ENCODE data around the gene TCF7L2. TPM values are rescaled to one million over a fixed set of nuclear protein-coding genes. Genes with fewer than 3 reads are reported as not detected.

The TCF7L2 gene
- total RNA-seq, 1 experiment from 2014 or later, result 22.1 TPM

- H3K9me3 ChIP-seq (replicated peaks), result no peaks in the 10 kb centered on the region; the same call in 1 of the 2 replicates
- peaks cover 28% of the 10 kb centered on the region for H3K36me3 ChIP-seq
- no peak overlapping the region for H3K27ac ChIP-seq
- H3K4me1 ChIP-seq, result no peaks in the 10 kb centered on the region
- H3K27me3 ChIP-seq, result no peaks in the 10 kb centered on the region
- no peak for DNase-seq
- no peak overlapping the region for H3K4me3 ChIP-seq
Observed at GRCh38 chr10:113006656-113007342, 56.8 kb downstream of the TCF7L2 start.

DNA sequence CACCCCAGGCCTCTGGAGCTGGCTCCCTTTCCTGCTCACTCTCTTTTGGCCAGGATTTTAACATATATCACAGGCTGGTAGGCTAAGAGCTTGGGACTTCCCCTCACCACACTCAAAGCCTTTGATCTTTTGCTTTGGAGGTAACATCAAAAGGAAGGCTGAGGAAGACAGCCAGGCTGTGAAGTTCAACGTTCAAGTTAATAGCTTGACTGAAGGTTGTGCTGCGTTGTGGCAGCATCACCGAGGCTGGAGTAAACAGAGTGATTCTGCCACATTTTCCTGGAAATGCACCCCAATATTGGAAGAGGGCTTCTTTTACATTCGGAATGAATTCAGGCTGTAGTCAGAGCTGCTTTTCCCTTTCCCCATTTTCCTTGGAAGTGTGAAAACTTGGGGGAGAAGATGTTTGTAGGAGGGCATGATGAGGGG, 57.3 kb downstream of the TCF7L2 start:
- Histone ChIP-seq H3K27me3 (no peaks in the 10 kb centered on the region), H3K4me3 (no peak overlapping the region), H3K4me1 (no peaks in the 10 kb centered on the region), H3K27ac (no peak overlapping the region), H3K36me3 (peaks cover 28% of the 10 kb centered on the region), H3K9me3 (replicated peaks) (no peaks in the 10 kb centered on the region; the same call in 1 of the 2 replicates)
- no peak for DNase-seq

DNA sequence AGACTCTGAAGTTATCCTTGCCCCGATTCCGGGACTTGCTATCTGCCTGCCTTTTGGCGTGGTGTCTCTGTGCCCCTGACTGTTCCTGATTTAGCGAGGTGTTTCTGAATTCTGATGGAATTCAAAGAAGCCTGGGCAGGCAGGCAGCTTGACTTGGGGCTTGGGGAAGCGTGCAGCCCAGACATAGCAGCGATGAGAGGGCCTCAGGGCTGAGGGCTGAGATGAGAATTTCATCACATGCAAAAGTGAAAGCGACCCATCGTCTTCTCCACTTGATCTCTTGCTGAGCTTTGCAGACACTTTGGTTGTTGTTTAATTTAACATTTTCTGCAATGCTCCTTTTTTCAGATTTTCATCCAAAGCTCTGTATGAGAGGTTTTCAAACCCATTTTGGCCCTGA, 57.8 kb downstream of the TCF7L2 start:
- Histone ChIP-seq H3K27ac (no peak overlapping the region), H3K27me3 (no peaks in the 10 kb centered on the region), H3K4me3 (no peak overlapping the region), H3K9me3 (replicated peaks) (no peaks in the 10 kb centered on the region; the same call in 1 of the 2 replicates), H3K4me1 (no peaks in the 10 kb centered on the region), H3K36me3 (peaks cover 30% of the 10 kb centered on the region)
- no peak for DNase-seq

DNA sequence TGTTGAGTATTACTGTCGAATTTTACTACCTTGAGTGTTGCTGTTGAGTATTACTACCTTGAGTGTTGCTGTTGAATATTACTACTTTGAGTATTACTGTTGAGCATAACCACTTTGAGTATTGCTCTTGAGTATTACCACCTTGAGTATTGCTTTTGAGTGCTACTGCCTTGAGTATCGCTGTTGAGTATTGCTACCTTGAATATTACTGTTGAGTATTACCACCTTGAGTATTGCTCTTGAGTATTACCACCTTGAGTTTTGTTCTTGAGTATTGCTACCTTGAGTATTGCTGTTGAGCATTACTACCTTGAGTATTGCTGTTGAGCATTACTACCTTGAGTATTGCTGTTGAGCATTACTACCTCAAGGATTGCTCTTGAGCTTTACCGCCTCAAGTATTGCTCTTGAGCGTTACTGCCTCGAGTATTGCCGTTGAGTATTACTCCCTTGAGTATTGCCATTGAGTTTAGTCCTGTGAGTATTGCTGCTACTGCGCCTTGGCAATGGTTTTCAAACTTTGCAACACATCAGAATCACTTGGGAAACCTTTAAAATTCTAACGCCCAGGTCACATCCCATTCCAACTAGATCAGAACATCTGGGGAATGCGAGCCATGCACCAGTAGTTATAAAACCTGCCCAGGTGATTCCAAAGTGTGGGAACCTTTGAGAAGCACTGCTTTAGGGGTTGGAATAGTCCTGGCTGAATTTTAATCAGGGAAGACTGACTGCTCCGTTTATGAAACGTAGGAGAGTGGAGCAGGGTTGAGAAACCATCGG, 61.7 kb downstream of the TCF7L2 start:
- Histone ChIP-seq H3K4me3 (no peak overlapping the region), H3K4me1 (no peaks in the 10 kb centered on the region), H3K27me3 (no peaks in the 10 kb centered on the region), H3K36me3 (peaks cover 28% of the 10 kb centered on the region), H3K27ac (no peak overlapping the region), H3K9me3 (replicated peaks) (no peaks in the 10 kb centered on the region; the same call in 1 of the 2 replicates)
- DNase-seq, result no peak

- Histone ChIP-seq H3K4me1 (peaks cover 5% of the 10 kb centered on the region; the same call in 1 of the 2 replicates), H3K4me3 (no peak overlapping the region), H3K36me3 (peaks cover 8% of the 10 kb centered on the region; the same call in 1 of the 2 replicates), H3K27ac (no peak overlapping the region), H3K9me3 (replicated peaks) (no peaks in the 10 kb centered on the region; the same call in 1 of the 2 replicates), H3K27me3 (no peaks in the 10 kb centered on the region)
- no peak for DNase-seq
Observed at GRCh38 chr10:113015201-113015600, 65.2 kb downstream of the TCF7L2 start.

GRCh38 chr10:113017376-113017775, 67.3 kb downstream of the TCF7L2 start:
- Histone ChIP-seq H3K27me3 (no peaks in the 10 kb centered on the region), H3K9me3 (replicated peaks) (no peaks in the 10 kb centered on the region), H3K4me1 (peaks cover 5% of the 10 kb centered on the region; the same call in 1 of the 2 replicates), H3K4me3 (no peak overlapping the region), H3K36me3 (peaks cover 2% of the 10 kb centered on the region; the same call in 1 of the 2 replicates), H3K27ac (no peak overlapping the region)
- DNase-seq, result no peak

DNA sequence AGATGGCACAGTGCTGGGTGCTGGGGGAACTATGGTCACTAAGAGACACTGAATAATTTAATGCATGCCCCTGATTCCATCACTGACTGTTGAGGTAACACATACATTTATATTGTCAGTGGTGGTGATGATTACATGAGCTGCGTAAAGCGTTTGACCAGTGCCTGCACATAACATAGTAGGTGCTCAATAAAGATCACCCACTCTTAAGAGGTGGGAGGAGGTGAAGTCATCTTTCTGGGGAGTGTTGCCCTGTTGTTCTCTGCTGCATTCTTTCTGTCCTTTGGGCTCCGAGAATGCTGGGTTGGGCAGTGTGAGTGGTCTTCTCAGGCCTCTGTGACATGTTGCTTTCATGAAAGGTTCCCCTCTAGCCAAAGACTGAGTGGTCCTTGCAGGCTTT, 68.0 kb downstream of the TCF7L2 start:
- DNase-seq, result no peak
- H3K27me3 ChIP-seq, result no peaks in the 10 kb centered on the region
- peaks cover 5% of the 10 kb centered on the region; the same call in 1 of the 2 replicates for H3K4me1 ChIP-seq

DNA sequence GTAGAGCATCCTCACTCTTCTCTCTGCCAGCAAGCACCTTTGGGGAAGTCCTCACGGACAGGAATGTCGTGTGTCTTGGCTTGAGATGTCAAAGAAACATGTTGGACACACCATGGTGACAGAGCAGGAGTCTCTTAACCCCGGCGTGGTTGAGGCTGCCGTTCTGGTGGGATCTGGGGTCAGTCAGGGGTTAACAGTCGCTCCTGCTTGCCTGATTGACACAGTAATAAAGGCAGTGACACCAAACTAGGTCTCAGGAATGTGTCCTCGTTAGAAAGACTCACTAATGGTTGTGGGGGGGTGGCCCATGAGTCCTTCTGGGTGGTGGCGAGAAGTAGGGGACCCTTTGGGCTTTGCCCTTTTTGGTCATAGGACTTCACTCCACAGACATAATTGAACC, 69.0 kb downstream of the TCF7L2 start:
- Histone ChIP-seq H3K4me1 (peaks cover 5% of the 10 kb centered on the region; the same call in 1 of the 2 replicates), H3K36me3 (no peaks in the 10 kb centered on the region), H3K9me3 (replicated peaks) (no peaks in the 10 kb centered on the region), H3K27ac (no peak overlapping the region), H3K27me3 (no peaks in the 10 kb centered on the region), H3K4me3 (no peak overlapping the region)
- no peak for DNase-seq

More for the DNA sequence above, 68.0 kb downstream of the TCF7L2 start:
- Histone ChIP-seq H3K4me3 (no peak overlapping the region), H3K36me3 (no peaks in the 10 kb centered on the region), H3K27ac (no peak overlapping the region), H3K9me3 (replicated peaks) (no peaks in the 10 kb centered on the region)

DNA sequence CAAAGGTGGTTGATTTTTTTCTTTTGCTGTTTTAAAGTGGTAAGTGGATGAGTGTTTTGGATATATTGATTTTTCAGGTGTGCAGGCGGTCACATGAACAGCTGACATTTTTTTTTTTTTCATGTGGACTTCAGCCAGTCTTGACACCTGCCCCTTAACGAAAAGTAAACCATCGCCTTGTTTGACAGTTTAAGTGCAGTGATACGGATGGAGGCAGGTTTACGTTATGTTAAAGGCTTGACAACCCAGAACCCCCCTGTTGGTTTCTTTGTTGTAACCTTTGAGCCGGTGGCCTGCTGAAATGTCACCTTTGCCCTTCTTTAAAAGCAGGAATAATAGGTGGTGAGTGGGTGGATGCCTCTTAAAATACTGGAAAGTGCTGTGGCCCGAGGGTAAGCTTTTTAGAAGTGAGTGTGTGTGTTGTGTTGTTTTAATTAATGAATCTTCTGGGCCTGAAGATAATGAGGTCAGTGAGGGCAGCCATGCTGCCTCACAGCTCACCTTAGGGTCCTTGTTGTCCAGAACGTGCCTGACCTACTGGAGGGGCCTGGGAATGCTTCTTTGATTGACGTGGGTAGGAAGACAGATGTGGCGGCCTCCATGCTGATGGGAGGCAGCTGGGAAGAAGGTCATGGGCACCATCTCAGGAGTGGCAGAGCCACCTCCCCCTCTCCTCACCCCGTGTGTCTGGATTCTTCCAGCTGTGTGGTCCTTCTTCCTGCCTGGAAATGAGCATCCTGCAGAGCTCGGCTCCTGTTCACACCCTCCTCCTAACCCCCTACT, 69.8 kb downstream of the TCF7L2 start:
- no peaks in the 10 kb centered on the region for H3K36me3 ChIP-seq
- no peaks in the 10 kb centered on the region for H3K27me3 ChIP-seq
- H3K27ac ChIP-seq, result no peak overlapping the region
- no peak for DNase-seq
- H3K9me3 ChIP-seq (replicated peaks), result no peaks in the 10 kb centered on the region
- no peak overlapping the region for H3K4me3 ChIP-seq
- peaks cover 5% of the 10 kb centered on the region; the same call in 1 of the 2 replicates for H3K4me1 ChIP-seq

- Histone ChIP-seq H3K36me3 (no peaks in the 10 kb centered on the region), H3K4me1 (peaks cover 5% of the 10 kb centered on the region; the same call in 1 of the 2 replicates), H3K4me3 (no peak overlapping the region), H3K27ac (no peak overlapping the region), H3K27me3 (no peaks in the 10 kb centered on the region), H3K9me3 (replicated peaks) (no peaks in the 10 kb centered on the region)
- no peak for DNase-seq
Observed at GRCh38 chr10:113020475-113020753, 70.4 kb downstream of the TCF7L2 start.

- H3K4me3 ChIP-seq, result no peak overlapping the region
- no peaks in the 10 kb centered on the region for H3K27me3 ChIP-seq
- H3K27ac ChIP-seq, result no peak overlapping the region
- H3K36me3 ChIP-seq, result no peaks in the 10 kb centered on the region
- peaks cover 9% of the 10 kb centered on the region for H3K4me1 ChIP-seq
- no peaks in the 10 kb centered on the region for H3K9me3 ChIP-seq (replicated peaks)
- DNase-seq, result no peak
Observed at GRCh38 chr10:113020838-113021237, 70.8 kb downstream of the TCF7L2 start.

DNA sequence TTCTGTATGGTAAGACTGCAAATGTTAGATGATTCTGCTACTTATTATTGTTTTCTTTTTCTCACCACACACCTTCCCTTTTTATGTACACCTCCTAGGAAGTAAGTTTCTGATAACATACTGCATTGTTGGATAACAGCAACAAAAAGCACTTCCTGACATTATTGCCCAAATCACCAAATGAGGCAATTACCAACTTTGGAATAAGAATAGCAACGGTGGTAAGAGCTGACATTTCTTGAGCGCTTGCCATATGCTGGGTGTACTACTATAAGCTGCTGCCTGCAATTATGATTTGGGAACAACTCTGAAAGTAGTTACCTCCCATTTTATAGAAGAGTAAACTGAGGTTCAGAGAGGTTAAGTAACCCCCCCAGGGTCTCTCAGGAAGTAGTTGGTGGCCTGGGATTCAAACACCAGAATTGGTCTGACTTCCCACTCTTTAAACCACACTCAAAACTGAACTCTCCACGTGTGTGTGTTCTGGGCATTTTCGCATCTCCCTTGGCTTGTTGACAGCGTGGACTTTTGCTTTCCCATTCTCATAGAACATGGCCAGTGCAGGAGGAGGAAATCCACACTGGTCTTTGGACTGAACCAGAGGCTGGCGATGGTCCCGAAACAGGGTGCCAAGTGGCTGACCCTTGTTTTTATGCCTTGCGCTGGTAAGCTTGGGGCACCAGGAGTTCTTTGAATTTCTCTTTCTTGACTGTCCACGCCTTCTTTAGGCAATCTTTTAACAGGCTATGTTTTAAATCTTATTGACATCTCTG, 71.4 kb downstream of the TCF7L2 start:
- no peak overlapping the region for H3K27ac ChIP-seq
- no peak overlapping the region for H3K4me3 ChIP-seq

DNA sequence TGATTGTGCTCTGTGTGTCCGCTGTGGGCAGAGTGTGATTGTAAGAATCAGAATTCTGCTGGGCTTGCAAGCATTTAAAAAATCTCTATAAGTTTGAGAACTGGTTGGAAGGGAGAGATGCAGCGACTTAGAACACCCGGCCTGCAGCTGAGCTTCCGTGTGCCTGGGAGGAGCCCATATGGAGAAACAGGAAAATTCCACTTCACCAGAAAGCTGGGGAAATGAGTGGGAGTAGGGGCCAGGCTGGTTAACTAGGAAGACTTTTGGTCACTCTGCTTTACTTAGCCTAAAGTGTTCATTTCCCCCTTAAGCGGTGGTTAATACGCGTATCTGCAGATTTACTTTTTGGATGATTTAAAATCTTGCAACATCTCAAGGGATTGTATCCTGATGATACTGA, 72.2 kb downstream of the TCF7L2 start:
- DNase-seq, result no peak
- no peaks in the 10 kb centered on the region for H3K27me3 ChIP-seq
- peaks cover 23% of the 10 kb centered on the region for H3K4me1 ChIP-seq

More for the DNA sequence above, 71.4 kb downstream of the TCF7L2 start:
- H3K27me3 ChIP-seq, result no peaks in the 10 kb centered on the region
- H3K4me1 ChIP-seq, result peaks cover 15% of the 10 kb centered on the region
- no peak for DNase-seq
- no peaks in the 10 kb centered on the region for H3K36me3 ChIP-seq
- H3K9me3 ChIP-seq (replicated peaks), result no peaks in the 10 kb centered on the region

DNA sequence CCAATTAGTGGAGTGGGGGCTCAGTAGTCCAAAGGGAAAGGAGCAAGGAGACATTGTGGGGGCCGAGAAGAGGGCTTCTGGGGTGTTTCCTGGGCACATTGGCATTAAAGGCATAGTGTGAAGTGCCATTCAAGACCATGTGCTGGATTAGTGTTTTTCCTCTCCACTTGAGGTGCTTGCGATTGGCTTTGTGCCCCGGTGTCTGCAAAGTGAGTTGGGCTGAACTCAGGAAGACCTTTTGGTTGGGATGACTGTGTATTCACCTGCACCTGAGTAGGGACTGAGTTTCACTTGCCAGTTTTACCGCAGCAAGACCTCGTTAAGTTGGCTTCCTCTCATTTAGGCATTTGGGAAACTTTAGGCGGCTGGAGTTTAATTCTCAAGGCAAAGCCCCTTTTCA, 73.0 kb downstream of the TCF7L2 start:
- no peaks in the 10 kb centered on the region for H3K36me3 ChIP-seq
- H3K4me1 ChIP-seq, result peaks cover 28% of the 10 kb centered on the region
- DNase-seq, result no peak
- H3K4me3 ChIP-seq, result no peak overlapping the region
- no peaks in the 10 kb centered on the region for H3K27me3 ChIP-seq
- no peak overlapping the region for H3K27ac ChIP-seq
- H3K9me3 ChIP-seq (replicated peaks), result no peaks in the 10 kb centered on the region

More for the DNA sequence above, 72.2 kb downstream of the TCF7L2 start:
- Histone ChIP-seq H3K4me3 (no peak overlapping the region), H3K9me3 (replicated peaks) (no peaks in the 10 kb centered on the region), H3K36me3 (no peaks in the 10 kb centered on the region), H3K27ac (no peak overlapping the region)

All from SJCRH30 (cell line).